HG03064 (cell line): Measurements from ENCODE around the gene CFAP99.

Experiments used
- ATAC-seq: cut with Tn5 transposase; IDR thresholded peaks from one replicate; pipeline ENCODE4 v1.9.1; 2021; ENCODE audit warnings: low read depth; ENCODE audit not compliant: unreplicated experiment

Gene CFAP99

DNA sequence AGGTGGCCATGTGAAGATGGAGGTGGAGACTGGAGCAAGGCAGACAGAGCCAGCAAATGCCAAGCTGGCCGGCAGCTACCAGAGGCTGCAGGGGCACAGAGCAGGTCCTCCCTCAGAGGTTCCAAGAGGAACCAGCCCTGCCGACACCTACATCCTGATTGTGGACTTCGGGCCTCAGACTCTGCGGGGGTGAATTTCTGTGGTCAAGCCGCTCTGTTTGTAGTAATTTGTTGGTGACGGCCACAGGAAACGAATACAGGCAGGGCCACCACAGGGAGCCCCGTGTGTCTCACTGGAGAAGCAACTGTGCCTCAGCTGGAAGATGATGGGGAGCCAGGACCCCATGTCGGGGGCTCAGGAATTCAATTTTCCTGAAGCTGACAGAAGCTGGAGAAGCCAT is 28.6 kb upstream of the CFAP99 start:
- ATAC-seq, result no peak

DNA sequence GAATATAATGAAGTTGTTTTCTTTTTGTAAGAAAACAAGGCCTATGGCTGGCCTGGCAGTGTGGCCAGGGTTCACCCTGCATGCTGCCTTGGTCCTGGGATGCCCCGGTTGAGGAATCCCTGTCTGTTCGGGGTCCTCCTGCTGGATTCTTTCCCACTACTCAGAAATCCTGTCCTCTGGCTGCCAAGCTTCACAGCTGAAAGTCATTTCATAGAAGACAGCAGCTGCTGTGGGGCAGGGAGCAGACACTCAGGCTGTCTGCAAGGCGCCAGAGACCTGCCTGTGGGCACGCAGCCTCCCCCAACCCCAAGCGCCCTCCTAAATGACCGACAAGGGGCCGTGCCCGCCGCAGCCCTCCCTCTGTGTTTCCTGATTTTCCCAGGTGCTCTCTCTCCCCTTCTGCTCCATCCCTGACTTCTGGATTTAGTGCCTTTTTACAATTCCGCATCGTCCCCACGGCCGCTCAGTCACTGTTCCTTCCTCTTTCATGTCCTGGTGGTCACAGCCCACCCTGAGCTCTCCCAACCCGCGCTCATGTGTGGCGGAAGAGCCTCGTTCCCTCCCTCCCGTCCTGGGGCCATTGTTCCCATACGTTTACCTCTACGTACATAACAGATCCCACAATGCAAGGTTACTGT is 27.9 kb upstream of the CFAP99 start:
- ATAC-seq, result no peak

DNA sequence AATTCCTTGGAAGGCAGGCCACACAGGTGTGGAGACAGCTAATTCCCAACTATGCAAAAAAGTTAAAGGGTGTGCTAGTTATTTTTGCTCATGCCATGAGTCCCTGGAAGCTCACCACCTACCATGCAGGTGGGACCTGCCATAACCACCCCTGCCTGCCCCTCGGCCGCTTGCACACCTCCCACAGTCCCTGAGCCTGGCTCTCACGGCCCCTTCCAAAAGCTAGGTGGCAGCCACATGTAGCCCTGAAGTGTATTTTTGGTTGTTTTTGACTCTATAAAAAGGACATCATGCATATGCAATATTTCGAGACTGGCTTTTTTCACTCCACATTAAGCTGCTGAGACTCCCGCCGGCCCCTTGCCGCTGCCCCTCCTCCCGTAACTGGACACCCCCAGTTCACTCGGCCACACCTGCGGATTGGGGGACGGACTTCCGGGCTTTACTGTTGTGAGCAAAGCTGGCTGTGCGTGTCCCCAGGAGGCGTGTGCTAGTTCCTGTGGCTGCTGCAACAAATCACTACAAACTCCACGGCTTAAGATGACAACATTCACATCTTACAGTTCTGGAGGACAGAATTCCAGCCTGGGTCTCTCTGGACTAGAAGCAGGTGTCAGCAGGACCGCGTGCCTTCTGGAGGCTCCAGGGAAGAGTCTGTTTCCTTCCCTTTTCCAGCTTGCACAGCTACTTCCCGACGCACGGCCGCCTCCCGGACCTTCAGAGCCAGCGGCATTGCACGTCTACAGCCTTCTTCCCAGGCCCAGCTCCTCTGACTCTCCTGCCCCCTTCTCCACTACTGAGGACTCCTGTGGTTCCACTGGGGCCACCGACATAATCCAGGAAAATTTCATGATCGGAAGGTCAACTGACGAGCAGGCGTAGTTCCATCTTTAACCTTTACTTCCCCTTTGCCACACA is 25.1 kb upstream of the CFAP99 start:
- ATAC-seq, result no peak

DNA sequence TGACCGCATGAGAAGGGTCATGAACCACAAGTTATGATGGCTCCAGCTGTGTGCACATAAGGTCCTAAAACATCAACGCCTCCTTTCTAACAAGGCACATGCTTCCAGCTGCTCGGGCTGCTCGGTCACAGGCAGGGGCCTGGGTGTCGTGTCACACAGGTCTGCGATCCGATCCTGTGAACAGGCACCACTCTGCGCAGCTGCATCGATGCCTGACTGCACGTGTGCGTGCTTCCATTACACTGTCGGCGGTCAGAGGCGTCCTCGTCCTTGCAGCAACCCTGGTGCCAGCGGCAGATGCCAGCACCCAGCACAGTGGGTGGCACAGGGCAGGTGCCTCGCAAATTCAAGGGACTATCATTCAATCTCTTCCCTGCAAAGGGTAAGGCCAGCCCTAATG is 24.2 kb upstream of the CFAP99 start:
- ATAC-seq, result no peak

DNA sequence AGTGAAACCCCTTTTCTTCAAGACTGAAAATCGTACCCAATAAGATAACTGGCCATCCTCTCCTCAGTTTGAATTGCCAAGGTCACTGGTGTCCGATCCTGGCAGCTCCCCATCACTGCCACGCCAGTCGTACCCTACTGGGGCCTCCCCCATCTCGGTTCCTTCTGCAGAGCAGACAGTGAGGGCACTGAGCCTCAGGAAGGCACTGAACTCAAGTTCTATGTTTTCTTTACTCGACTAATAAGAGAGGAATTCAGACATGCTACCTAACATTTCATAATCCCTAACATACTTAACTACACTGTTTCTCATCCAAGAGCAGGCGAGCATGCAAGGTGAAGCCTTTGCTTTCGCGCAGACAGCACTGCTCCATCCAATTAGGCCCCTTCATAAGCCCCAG is 23.7 kb upstream of the CFAP99 start:
- no peak for ATAC-seq

DNA sequence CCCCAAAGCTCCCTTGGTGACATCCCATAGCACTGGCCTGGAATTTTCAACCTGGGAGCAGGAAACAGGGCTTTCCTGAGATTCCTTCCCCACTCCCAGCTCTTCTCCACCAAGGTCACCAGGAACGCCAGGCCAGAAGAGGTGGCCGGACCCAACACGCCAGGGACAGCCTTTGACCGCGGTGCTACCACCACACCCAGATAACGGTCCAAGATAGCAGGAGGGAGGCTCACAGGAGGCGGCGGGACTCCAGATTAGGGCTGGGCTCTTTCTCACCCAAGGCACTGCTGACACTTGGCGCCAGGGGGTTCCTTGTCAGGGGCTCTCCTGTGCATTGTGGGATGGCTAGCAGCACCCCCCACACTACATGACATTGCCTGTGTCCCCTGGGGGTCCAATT is 23.2 kb upstream of the CFAP99 start:
- no peak for ATAC-seq

DNA sequence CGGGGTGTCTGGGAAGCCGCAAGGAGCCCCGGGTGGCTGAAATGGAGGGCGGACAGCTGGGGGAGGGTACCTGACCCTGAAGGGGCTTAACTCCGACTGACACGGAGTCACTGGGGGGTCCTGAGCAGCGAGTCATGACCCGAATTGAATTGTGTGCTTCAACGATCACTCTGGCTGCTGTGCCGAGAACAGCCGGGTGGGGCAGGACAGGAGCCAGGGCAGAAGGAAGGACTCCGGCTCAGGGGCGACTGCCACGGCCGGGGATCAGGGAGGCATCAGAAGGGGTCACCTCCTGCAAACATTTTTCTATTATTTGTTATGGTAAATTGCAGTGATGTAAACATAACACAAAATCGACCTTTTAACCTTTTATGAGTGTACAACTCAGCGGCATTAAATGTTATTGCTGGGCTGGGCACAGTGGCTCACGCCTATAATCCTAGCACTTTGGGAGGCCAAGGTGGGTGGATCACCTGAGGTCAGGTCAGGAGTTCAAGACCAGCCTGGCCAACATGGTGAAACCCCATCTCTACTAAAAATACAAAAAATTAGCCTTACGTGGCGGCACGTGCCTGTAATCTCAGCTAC is 21.9 kb upstream of the CFAP99 start:
- ATAC-seq, result no peak

DNA sequence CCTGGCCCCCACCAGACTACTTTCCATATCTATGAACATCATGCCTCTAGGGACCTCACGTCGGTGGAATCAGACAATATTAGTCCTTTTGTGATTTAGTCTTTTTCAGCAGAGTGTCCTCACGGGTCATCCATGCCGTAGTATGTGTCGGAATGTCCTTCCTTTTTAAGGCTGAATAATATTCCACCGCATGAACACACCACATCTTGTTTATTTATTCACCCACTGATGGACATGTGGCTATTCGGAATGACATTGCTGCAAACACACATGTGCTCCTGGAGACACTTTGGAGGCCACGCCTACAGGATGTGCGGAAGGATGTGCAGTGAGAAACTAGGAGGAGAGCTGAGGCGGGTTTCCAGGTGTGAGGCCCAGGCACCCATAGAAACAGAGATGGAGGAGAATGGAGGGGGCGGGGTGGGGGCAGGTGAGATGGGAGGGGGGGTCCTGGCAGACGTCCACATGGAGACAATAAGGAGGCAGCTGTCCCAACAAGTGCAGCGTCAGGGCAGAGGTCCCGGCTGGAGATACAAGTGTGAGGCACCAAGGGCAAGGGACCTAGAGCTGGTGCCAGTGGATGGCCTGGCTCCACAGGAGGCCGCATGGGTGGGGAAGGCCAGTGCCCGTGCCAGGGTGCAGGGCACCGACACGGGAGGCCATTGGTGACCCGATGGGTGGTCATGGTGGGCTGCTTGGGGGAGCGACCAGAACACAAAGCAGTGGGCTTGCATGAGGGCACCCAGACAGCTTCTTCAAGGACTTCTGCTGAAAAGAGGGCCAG is 21.0 kb upstream of the CFAP99 start:
- no peak for ATAC-seq

DNA sequence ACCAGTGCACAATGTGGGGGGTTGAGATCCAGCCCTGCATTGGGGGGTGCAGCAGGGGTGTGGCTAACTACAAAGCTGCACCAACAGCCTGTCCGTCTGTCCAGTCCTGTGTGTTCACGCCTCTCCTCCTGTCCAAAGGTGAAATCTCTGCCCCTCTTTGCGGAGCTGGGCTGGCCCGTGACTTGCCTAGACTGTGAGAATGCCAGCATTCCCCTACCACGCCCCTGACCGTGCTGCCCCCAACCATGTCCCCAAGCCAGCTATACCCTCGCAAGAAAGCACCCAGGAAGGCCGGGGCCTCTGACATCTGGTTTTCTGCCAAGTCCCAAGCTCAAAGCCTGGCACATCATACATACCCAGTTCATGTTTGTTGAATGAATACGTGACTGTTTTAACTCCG is 19.5 kb upstream of the CFAP99 start:
- ATAC-seq, result no peak

DNA sequence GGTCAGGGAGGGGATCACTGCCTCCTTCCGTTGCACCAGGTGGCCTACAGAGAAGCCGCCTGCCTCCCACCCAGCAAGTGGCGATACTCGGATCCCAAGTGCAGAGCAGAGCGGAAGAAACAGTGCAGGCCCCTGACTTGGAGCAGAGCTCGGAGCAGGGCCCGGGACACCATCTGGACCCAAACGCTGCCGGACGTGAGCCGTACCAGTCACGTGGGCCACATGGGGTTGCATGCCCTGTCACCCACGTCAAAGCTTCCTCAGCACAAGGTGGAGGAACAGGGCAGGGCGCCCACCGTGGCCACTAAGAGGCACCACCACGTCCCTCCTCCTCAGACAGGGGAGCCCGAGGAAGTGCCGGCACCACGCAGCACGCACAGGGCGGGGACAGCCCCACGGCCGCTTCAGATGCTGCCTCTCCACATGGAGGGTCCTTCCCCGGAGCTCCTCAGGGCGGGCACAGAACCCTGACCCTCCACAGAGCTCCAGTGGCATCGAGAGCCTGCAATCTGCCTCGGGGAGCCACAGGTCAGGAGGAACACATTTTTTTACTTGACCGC is 19.0 kb upstream of the CFAP99 start:
- no peak for ATAC-seq

DNA sequence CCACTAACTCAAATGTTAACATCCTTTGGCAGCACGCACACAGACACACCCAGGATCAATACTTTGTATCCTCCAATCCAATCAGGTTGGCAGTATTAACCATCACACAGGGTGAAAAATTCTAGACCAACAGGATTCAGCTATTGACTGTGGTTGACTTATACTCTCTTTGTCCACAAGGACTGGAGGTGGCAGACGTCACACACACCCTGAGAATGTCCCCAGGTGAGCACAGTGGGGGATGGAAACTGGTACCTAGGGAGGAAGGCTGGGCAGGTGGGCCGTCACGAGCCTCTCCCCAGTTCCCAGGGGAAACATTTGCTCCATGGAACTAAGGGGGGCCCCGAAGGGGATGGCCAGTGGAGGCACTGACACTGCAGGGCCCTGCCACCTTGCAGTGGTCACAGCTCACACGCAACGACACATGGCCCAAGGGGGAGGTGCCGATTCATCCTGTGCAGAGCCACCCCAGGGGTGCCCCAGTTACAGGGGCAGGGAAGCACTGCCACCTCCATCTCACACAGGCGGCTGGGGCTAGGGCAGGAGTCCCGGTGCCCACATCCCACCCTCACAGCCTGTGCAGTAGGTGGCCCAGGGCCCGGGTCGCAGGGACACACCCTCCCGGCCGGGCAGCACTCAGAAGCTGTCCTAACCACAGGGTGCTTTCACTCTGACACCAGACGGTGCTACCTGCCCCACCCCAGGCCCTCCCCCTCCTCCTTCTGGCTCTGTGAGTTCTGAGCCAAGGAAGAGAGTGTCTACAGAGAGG is 17.7 kb upstream of the CFAP99 start:
- ATAC-seq, result no peak

DNA sequence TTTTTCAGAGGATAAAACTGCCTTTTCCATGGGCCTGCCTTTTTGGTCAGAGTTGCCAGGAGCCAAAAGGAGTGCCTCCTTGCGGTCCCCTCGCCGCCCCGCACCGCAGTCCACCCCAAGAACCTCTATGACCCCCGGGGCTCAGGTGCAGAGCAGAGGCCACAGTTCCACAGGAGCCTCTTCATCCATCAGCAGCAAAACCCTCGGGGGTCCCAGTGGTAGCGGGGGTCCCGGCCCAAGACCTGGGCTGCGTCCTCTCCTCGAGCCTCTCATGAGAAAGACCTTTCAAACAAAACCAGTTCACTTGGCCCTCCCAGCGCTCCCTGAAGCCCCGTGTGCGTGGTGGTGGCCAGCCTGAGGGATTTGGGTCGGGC is 17.2 kb upstream of the CFAP99 start:
- no peak for ATAC-seq

DNA sequence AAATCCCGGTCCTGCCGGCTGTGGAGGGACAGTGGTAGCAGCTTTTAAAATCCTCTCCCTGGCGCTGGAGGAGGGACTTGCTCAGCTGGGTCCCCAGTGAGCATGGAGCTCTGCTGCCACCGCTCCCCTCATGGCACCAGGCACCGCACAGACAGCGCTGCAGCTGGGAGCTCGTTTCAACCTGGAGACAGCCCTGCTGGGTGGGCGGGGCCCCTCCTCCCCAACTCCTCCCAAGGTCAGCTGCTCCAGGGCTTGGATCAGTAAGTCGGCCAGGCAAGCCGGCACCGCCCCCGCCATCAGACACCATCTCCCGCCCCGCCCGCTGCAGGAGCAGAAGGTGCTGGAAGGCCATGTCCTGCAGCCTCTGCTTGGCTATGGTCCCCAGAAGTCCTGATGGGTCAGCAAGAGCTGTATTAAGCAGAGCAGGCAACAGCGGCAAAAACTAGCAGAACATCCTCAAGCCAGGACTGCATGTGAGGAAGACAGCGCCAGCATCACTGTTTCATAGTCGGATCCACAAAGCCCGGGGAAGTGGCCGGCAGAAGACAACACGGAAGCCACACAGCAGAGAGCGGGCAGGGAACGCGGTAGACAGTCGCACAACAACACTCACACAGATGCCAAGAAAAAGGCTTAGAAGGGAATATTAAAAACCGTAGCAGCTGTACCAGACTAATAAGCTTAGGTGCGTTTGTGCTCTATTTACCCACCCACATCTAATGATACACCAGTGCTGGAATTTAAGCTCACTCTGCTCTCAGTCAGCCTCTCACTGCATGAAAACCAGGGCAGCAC is 16.5 kb upstream of the CFAP99 start:
- no peak for ATAC-seq

DNA sequence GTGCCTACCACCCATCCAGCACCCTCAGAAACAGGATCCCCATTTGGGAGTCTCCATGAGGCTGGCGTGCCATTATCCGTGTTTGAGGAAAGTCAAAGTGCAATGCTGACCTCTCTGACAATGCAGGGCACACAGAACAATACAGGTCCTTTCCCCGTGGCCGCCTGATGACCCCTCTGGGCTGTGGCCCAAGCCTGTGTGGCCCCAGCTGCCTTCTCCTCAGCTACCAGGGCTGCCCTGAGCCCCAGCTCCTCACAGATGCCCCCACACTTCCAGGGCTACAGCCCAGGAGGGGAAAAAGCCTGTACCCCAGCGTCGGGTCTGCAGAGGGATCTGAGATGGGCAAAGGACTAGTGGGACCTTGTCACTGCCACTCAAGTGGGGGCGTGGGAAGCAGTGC is 15.8 kb upstream of the CFAP99 start:
- no peak for ATAC-seq

DNA sequence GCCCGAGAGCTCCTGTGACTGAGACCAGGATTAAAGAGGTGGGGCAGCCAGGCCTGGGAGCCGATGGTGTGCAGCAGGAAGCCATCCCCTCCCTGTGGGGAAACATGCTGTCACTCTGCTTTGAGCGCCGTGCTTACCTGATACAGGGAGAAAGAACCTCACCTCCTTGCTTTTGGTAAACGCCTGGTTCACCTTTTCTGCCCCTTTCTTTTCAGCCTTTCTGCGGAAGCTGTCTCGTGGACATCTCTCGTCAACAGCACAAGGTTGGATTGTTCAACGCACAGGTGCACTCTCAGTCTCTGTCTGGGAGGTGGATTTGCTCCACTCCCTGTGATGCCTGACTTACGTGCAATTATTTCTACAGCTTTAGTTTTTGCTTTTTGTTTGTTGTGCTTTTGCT is 12.3 kb upstream of the CFAP99 start:
- no peak for ATAC-seq

DNA sequence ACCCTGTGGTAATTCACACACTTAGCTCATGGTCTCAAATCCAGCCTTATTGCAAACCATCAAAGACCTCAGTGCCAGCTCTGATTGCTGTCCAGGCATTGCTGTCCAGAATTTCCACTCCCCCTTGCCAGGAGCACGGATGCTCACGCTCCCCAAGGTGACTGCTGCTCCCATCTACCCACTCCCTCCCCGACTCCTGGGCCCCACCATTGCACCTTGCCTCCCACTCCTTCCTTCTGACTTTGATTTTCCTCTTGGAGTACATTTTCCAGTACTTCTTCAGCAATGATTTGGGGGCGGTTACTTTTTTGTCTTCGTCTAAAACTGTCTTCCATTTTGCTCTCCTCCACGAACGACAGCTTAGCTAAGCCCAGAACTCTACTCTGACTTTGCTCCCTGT is 11.8 kb upstream of the CFAP99 start:
- ATAC-seq, result no peak

DNA sequence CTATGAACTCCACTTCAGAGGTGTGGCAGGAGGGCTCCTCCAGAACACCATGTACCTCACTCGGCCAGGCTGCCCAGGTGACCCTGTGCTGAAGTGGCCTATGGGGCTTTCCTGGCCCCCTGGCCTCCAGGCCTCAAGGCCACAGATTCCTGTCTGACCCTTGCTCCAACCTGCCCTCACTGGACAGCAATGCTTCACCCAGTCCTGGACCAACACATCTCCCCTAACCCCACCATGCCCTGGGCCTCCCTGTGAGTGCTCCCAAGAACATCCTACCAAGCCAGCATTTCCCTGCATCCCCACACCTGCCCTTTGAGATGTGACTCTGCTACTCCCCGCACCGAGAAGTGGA is 10.8 kb upstream of the CFAP99 start:
- ATAC-seq, result no peak

DNA sequence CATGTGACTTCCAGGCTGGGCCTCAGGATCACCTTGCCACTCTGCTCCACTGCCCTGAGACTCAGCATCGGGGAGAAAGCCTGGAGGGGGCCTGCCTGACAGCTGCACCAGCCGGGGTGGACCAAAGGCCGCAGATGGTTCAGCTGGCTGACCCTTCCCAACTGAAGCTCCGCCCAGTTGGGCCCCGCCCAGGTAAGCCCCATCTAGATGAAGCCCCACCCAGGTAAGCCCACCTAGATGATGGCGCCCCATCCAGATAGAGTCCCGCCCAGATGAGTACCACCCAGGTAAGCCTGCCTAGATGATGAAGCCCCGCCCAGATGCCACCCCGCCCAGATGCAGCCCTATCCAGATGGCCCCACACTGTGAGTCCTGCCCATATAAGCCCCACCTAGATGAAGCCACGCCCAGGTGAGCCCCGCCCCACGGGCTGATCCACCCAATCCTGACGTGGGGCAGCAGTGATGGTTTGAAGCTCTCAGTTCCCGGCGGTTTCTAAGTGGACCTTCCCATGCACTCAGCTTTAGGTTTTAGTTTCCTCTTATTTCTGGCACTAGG is 10.3 kb upstream of the CFAP99 start:
- ATAC-seq, result no peak

DNA sequence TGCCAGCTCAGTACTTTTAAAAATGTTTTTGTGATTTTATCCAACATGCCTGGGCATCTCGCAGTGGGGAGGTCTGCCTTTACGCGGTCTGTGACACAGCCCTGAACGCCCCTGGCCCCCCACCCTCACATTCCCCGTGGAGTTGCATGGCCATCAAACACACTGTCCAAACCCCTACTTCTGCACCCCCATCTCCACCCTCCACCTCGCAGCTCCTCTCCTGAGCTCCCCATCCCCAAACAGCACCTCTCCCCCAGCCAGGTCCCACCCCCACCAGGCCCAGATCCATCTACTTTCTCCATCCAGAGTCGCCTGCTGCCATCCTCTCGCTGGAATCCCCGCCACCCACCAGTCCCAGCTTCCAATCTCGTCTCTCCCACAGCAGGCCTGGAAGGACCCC is 9.8 kb upstream of the CFAP99 start:
- no peak for ATAC-seq
